Medulla oblongata (tissue), 1 donor: ENCODE results near the gene MIS12.

Source experiments
- DNase-seq: peaks from one replicate; pipeline ENCODE4 v3.0.0-alpha.2; 2015; ENCODE audit errors: extremely low spot score

The MIS12 gene

DNA sequence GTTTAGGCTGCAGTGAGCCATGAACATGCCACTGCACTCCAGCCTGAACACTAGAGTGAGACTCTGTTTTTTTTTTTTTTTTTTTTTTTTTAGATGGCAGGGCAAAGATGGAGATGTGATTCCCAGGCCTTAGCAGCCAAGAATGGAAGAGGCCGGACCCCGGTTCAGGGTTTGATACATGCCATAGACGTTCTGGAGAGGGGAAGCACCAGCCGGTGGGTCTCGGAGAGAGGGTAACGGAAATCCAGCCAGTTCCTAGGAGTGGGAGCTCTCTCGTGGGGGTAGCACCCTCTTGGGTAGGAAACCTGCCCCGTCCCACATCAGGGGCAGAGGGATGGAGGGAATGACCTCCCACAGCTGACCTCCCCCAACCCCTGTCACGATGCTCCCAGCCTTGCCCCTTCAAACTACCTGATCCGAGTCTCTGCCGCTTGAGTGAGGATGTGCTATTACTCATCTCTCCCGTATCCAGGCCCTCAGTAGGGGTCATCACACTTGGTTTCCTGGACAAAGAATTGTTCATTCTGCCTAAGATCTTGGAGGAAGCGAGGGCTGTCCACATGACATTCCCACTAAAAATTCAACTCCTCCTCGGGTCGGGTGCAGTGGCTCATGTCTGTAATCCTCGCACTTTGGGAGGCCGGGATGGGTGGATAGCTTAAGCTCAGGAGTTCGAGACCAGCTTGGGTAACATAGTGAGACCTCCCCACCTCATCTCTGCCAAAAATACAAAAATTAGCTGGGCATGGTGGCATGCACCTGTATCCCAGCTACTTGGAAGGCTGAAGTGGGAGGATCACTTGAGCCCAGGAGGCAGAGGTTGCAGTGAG lies 47.3 kb downstream of the MIS12 start:
- DNase-seq: no peak

GRCh38 chr17:5535436-5535835 lies 49.1 kb downstream of the MIS12 start:
- no peak for DNase-seq

DNA sequence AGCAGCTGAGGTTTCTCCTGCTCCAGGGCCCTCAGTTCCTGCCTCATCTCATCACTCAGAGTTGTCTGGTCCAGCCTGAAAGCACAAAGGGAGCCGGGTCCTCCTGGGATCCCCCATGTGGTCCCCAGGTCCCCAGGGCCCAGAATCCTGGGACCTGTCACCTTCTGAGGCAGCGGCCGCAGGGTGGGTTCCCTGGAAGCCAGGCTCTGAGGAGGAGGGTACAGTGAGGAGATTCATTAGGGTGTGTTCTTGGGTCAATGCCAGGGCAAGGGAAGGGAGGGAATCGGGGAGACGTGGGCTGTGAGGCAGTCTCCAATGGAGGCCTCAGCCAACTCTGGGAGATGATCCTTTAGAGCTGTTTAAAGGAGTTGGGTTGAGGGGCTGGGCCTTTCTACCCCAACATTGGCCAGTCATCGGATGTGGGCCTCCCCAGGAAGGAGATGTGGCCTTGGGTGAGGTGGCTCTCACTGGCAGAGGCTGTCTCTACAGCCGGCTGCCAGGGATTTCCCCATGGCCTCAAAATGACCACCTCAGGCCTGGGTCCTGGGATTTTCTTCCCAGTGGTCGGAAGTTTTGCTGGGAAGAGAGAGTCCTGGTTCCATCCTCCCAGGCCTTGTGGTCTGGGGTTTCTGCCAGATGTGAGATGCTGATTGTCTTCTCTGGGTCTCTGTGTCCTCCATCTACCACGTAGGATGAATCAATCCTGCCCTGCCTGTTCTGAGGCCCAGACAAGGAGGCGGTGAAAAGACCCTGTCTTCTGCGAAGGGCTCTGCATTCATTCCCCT lies 50.7 kb downstream of the MIS12 start:
- no peak for DNase-seq

GRCh38 chr17:5539286-5539685 lies 52.9 kb downstream of the MIS12 start:
- no peak for DNase-seq

GRCh38 chr17:5540321-5540720 lies 54.0 kb downstream of the MIS12 start:
- no peak for DNase-seq
